ACC112 (cell line): Measurements from ENCODE around the gene KCND3.

Experiments
- H2AFZ ChIP-seq: fragments of 200-600 bp; sonication (generic); one replicate; pipeline ENCODE4 v1.6.0; 2017; ENCODE audit warnings: antibody characterized with exemption, low read length; ENCODE audit not compliant: unreplicated experiment
- H3K27ac ChIP-seq: fragments of 200-600 bp; sonication (generic); 2 replicates; pipeline ENCODE4 v1.5.1; 2014; ENCODE audit warnings: low read depth, mild to moderate bottlenecking, antibody characterized with exemption, low read length, moderate library complexity
- H3K27me3 ChIP-seq: fragments of 200-600 bp; sonication (generic); 2 replicates; pipeline ENCODE4 v1.6.1; 2014; ENCODE audit warnings: mild to moderate bottlenecking, antibody characterized with exemption, low read length, moderate library complexity, mixed read lengths; ENCODE audit not compliant: insufficient read depth
- H3K36me3 ChIP-seq: fragments of 200-600 bp; sonication (generic); 2 replicates; pipeline ENCODE4 v1.6.1; 2016; ENCODE audit warnings: mild to moderate bottlenecking, antibody characterized with exemption, low read length, moderate library complexity, mixed read lengths; ENCODE audit not compliant: insufficient read depth
- H3K4me1 ChIP-seq: fragments of 200-600 bp; sonication (generic); one replicate; pipeline ENCODE4 v1.6.1; 2016; ENCODE audit warnings: low read length, mixed read lengths; ENCODE audit not compliant: insufficient read depth, unreplicated experiment, control insufficient read depth
- H3K4me3 ChIP-seq: fragments of 200-600 bp; sonication (generic); 2 replicates; pipeline ENCODE4 v1.5.1; 2014; ENCODE audit warnings: mild to moderate bottlenecking, low read depth, low read length
- H3K79me2 ChIP-seq: fragments of 200-600 bp; sonication (generic); one replicate; pipeline ENCODE4 v1.6.0; 2016; ENCODE audit warnings: low read length; ENCODE audit not compliant: control insufficient read depth, unreplicated experiment, insufficient read depth

The KCND3 gene

DNA sequence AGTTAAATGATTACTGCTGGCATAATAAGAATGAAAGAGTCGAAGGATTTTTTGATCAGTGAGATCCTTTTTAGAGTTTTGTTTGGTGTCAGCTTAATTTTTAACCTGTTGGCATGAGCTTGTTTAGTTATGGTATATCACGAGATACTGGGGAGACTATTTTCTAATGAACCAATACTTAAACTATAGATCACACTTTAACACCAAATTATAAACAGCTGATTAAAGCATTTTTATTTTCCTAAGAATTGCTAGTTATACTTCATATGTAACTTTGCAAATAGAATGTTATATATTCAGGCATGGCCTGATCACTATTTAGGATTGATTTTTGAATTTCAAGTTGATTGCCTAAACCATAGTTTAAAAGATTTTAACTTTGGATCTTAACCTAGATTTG lies 227.8 kb downstream of the KCND3 start:
- Histone ChIP-seq H3K4me1 (peaks cover 28% of the 10 kb centered on the region), H3K36me3 (peaks cover 33% of the 10 kb centered on the region), H2AFZ (no peak overlapping the region), H3K27me3 (no peaks in the 10 kb centered on the region), H3K27ac (no peak overlapping the region), H3K4me3 (no peak overlapping the region), H3K79me2 (peaks cover 25% of the 10 kb centered on the region)

DNA sequence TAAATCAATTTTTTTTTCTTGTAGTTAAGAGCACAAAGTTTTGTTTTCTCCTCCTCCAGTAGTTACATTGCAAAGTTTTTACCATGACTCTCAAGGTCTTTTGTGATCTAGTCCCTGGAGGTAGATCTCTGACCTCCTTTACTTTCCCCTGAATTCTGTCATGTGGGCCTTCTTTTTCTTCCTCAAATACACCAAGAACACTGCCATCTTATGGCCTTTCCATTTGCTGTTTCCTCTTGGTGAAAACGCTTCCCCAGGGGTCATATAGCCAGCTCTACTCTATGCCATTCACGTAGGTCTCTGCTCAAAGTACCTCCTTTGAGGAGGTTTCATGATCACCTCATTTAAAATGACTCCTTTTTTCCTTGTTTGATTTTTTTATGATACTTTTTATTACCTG lies 231.1 kb downstream of the KCND3 start:
- Histone ChIP-seq H3K27ac (no peak overlapping the region), H3K27me3 (no peaks in the 10 kb centered on the region), H3K79me2 (peaks cover 34% of the 10 kb centered on the region), H3K4me1 (peaks cover 38% of the 10 kb centered on the region), H3K4me3 (no peak overlapping the region), H3K36me3 (peaks cover 20% of the 10 kb centered on the region), H2AFZ (no peak overlapping the region)

- Histone ChIP-seq H2AFZ (peak overlapping the region; percentile 95), H3K27ac (peak overlapping the region; percentile 84), H3K4me3 (peak overlapping the region; percentile 92), H3K36me3 (peaks cover 4% of the 10 kb centered on the region), H3K27me3 (no peaks in the 10 kb centered on the region), H3K79me2 (peaks cover 33% of the 10 kb centered on the region), H3K4me1 (peaks cover 26% of the 10 kb centered on the region)
These were observed 233.3 kb downstream of the KCND3 start for GRCh38 chr1:111756124-111756513.

- H3K27ac ChIP-seq, result peak within 1 kb of the TSS; percentile 84
- H3K4me1 ChIP-seq, result peaks cover 20% of the 10 kb centered on the region
- H3K36me3 ChIP-seq, result no peaks in the 10 kb centered on the region; the same call in 1 of the 2 replicates
- peaks cover 27% of the 10 kb centered on the region for H3K79me2 ChIP-seq
- no peaks in the 10 kb centered on the region for H3K27me3 ChIP-seq
- peak within 1 kb of the TSS; percentile 96 for H2AFZ ChIP-seq
- peak within 1 kb of the TSS; percentile 92 for H3K4me3 ChIP-seq
These were observed 233.9 kb downstream of the KCND3 start, which contains the start of gene DDX20 for GRCh38 chr1:111755331-111756123. DDX20 (plus strand) TSS chr1:111755901; CDS start chr1:111755925, 24 bp downstream.

DNA sequence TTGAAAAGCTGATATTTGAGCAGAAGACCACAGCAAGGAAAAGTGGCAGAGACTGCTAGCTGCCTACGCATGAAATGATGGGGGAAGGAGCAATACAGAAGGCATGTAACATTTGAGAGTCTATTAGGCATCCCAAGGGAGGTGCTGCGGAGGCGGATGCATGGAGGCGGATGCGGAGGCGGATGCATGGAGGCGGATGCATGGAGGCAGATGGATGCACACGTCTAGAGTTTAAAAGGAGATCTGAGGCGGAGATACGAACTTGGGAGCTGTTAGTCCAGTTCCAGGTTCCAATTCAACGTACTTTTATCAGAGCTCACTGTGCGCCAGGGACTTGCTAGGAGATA lies 234.5 kb downstream of the KCND3 start:
- Histone ChIP-seq H3K36me3 (no peaks in the 10 kb centered on the region; the same call in 1 of the 2 replicates), H2AFZ (peak overlapping the region; percentile 96), H3K27ac (peak overlapping the region; percentile 84), H3K4me3 (peak overlapping the region; percentile 92), H3K27me3 (no peaks in the 10 kb centered on the region), H3K79me2 (peaks cover 25% of the 10 kb centered on the region), H3K4me1 (peaks cover 20% of the 10 kb centered on the region)

GRCh38 chr1:111751906-111752575 lies 237.4 kb downstream of the KCND3 start:
- Histone ChIP-seq H3K79me2 (peaks cover 12% of the 10 kb centered on the region), H3K36me3 (no peaks in the 10 kb centered on the region), H3K4me1 (peaks cover 13% of the 10 kb centered on the region), H3K27ac (no peak overlapping the region), H3K27me3 (no peaks in the 10 kb centered on the region), H2AFZ (no peak overlapping the region), H3K4me3 (no peak overlapping the region)

GRCh38 chr1:111750856-111751255 lies 238.6 kb downstream of the KCND3 start:
- no peak overlapping the region for H3K27ac ChIP-seq
- peaks cover under 1% of the 10 kb centered on the region for H3K79me2 ChIP-seq
- H2AFZ ChIP-seq, result no peak overlapping the region
- peaks cover 16% of the 10 kb centered on the region for H3K4me1 ChIP-seq
- H3K27me3 ChIP-seq, result no peaks in the 10 kb centered on the region
- H3K36me3 ChIP-seq, result no peaks in the 10 kb centered on the region
- no peak overlapping the region for H3K4me3 ChIP-seq

GRCh38 chr1:111749628-111750027 lies 239.8 kb downstream of the KCND3 start:
- no peak overlapping the region for H3K27ac ChIP-seq
- H3K4me1 ChIP-seq, result peaks cover 20% of the 10 kb centered on the region
- H3K4me3 ChIP-seq, result no peak overlapping the region
- no peaks in the 10 kb centered on the region for H3K79me2 ChIP-seq
- H3K27me3 ChIP-seq, result no peaks in the 10 kb centered on the region
- H2AFZ ChIP-seq, result no peak overlapping the region
- no peaks in the 10 kb centered on the region for H3K36me3 ChIP-seq

DNA sequence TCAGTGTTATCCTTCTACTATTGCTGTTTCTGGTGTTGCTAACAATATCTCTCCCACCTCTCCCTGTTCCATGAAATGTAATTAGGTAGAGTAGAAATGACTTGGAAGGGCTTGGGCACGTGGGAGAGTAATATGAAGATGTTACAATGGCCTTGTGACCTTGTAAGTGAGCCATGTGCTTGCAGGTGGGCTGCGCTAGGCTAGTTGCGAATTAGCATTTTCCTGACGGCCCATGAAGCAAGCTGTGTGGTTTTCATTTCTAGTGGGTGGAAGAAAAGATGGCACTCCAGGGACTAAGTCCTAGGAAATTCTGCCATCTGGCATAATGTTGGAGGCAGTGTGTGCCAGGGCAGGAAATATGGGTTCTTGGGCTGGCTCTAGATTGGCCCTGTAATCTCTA lies 241.5 kb downstream of the KCND3 start:
- peaks cover 28% of the 10 kb centered on the region for H3K4me1 ChIP-seq
- no peak overlapping the region for H3K4me3 ChIP-seq
- H3K27ac ChIP-seq, result no peak overlapping the region

GRCh38 chr1:111747282-111747734 lies 242.2 kb downstream of the KCND3 start:
- Histone ChIP-seq H3K4me3 (no peak overlapping the region), H3K79me2 (no peaks in the 10 kb centered on the region), H3K36me3 (no peaks in the 10 kb centered on the region), H3K4me1 (peaks cover 34% of the 10 kb centered on the region), H3K27ac (no peak overlapping the region), H2AFZ (no peak overlapping the region), H3K27me3 (no peaks in the 10 kb centered on the region)

More for the DNA sequence above, 241.5 kb downstream of the KCND3 start:
- Histone ChIP-seq H3K79me2 (no peaks in the 10 kb centered on the region), H2AFZ (no peak overlapping the region), H3K36me3 (no peaks in the 10 kb centered on the region), H3K27me3 (no peaks in the 10 kb centered on the region)

- peak overlapping the region; percentile 46 for H3K27ac ChIP-seq
These were observed 242.9 kb downstream of the KCND3 start for GRCh38 chr1:111746614-111746999.

More at GRCh38 chr1:111746614-111746999, 242.9 kb downstream of the KCND3 start:
- H3K79me2 ChIP-seq, result no peaks in the 10 kb centered on the region
- no peaks in the 10 kb centered on the region for H3K27me3 ChIP-seq
- no peaks in the 10 kb centered on the region for H3K36me3 ChIP-seq
- H3K4me1 ChIP-seq, result peaks cover 41% of the 10 kb centered on the region
- H3K4me3 ChIP-seq, result no peak overlapping the region
- no peak overlapping the region for H2AFZ ChIP-seq
